HG02943 (cell line): ENCODE data around the gene MARK4.

Experiments
- ATAC-seq: cut with Tn5 transposase; IDR thresholded peaks from one replicate; pipeline ENCODE4 v1.9.1; 2021; ENCODE audit warnings: mild to moderate bottlenecking, low read depth, moderate library complexity; ENCODE audit not compliant: unreplicated experiment

MARK4 gene

GRCh38 chr19:45352914-45353796 lies 102.1 kb downstream of the MARK4 start:
- no peak for ATAC-seq

DNA sequence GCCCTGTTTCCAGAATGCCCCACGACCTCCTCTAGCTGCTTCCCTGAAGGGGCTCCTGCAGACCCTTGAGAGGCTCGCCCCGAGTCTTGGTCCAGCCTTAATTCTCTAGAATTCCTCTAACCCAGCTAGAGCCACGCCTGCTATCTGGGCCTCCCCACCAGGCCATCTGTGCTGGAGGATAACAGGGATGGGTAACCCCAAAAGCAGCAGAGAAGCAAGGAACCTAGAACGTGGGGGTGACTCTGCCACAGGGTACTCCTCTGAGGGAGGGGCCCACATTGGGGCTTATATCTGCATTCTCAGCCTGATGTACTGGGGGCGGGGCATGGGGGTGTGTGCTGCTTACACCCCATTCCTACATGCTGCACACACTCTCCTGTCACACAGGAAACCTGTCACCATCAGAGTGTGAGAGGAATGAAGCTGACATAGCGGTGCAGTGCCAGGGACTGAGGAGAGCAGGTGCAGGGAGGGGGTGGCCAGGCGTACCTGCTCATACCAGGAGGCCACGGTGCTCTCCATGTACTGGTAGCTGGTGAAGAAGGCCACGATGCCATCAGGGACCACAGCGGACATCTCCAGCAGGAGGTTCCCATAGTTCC lies 103.3 kb downstream of the MARK4 start:
- ATAC-seq, result no peak
